Upper lobe of left lung (tissue), 6 donors: Measurements from ENCODE around the gene F7. TPM values are rescaled to one million over a fixed set of nuclear protein-coding genes. Genes with fewer than 3 reads are reported as not detected.

ENCODE experiments used
- ATAC-seq, 2 donors: fragments of 200-7000 bp; cut with Tn5 transposase; one replicate each; pipeline ENCODE4 v1.9.1; 2022; ENCODE audit warnings: mild to moderate bottlenecking in 2 of 2, moderate library complexity in 2 of 2; ENCODE audit not compliant: low FRiP score in 2 of 2
- DNase-seq, 2 donors: peaks; one replicate each; pipeline ENCODE4 v3.0.0-alpha.2; 2019 to 2020
- H3K27ac ChIP-seq, 4 donors: fragments of 200-600 bp; sonication (generic); one replicate each; pipeline ENCODE4 v1.5.1; 2016 to 2019
- H3K27me3 ChIP-seq, 4 donors: fragments of 200-600 bp; sonication (generic); one replicate each; pipeline ENCODE4 v1.5.1; 2017 to 2019
- H3K36me3 ChIP-seq, 4 donors: fragments of 200-600 bp; sonication (generic); one replicate each; pipeline ENCODE4 v1.5.1; 2016 to 2019
- H3K4me1 ChIP-seq, 4 donors: fragments of 200-600 bp; sonication (generic); one replicate each; pipeline ENCODE4 v1.5.1; 2018 to 2019
- H3K4me3 ChIP-seq, 4 donors: fragments of 200-600 bp; sonication (generic); one replicate each; pipeline ENCODE4 v1.5.1; 2017 to 2019; ENCODE audit warnings: mild to moderate bottlenecking in 2 of 4, moderate library complexity in 1 of 4
- H3K9me3 ChIP-seq, 4 donors: fragments of 200-600 bp; sonication (generic); one replicate each; pipeline ENCODE4 v1.5.1; 2018 to 2019
- CTCF ChIP-seq, 6 experiments: fragments of 450-650 bp in 4 of 6; fragments of 200-600 bp in 2 of 6; sonication (generic) in 2 of 6; IDR thresholded peaks; one replicate each; pipeline ENCODE4 v1.5.1; 2016 to 2019; ENCODE audit warnings: antibody characterized with exemption in 6 of 6
- EP300 ChIP-seq, 4 donors: sonication (generic); formaldehyde crosslinking; IDR thresholded peaks; one replicate each; pipeline ENCODE4 v1.5.1; 2017; ENCODE audit warnings: antibody characterized with exemption in 4 of 4, control low read depth in 2 of 4
- POLR2A ChIP-seq, 4 donors: fragments of 450-650 bp; IDR thresholded peaks; one replicate each; pipeline ENCODE4 v1.5.1; 2016 to 2017; ENCODE audit warnings: antibody characterized with exemption in 4 of 4, mild to moderate bottlenecking in 2 of 4
- POLR2AphosphoS5 ChIP-seq, 2 donors: sonication (generic); formaldehyde crosslinking; IDR thresholded peaks; one replicate each; pipeline ENCODE4 v1.5.1; 2017; ENCODE audit warnings: antibody characterized with exemption in 2 of 2
- WGBS, 2 donors: methylation state at CpG; one replicate each; pipeline ENCODE4 v1.1.5; 2017 to 2018; 5-methylcytosine and 5-hydroxymethylcytosine counted together
- total RNA-seq, 6 donors: library from RNA; depleted of rRNA in 4 of 6; stranded (reverse); fragments of >200 nt in 4 of 6; gene quantifications; one replicate each; pipeline versions ENCODE4 v1.1.0 to v1.2.1, GENCODE V29; 2016 to 2021
- donor health status: DM: no; HTN: no; CAD: no; lungs with moderate emphysema.
- donor health status: DM: no; HTN: yes; CAD: no; lungs with severe emphysema.

The F7 gene
- total RNA-seq, 6 donors from 2014 or later: 0.20 TPM; not detected in 5

GRCh38 chr13:113142876-113143275 is 37.3 kb downstream of the F7 start:
- no peaks in the 10 kb centered on the region for H3K27me3 ChIP-seq
- H3K36me3 ChIP-seq: no peaks in the 10 kb centered on the region
- peak in 1 of 2 donors; percentile 18 for DNase-seq

GRCh38 chr13:113143466-113144254 is 38.1 kb downstream of the F7 start:
- Histone ChIP-seq H3K27me3 (no peaks in the 10 kb centered on the region), H3K9me3 (no peaks in the 10 kb centered on the region), H3K4me1 (no peaks in the 10 kb centered on the region), H3K36me3 (no peaks in the 10 kb centered on the region), H3K4me3 (no peak overlapping the region), H3K27ac (no peak overlapping the region)
- TF ChIP-seq POLR2AphosphoS5 (IDR thresholded peaks at IDR 0.05) (no peak), CTCF (IDR thresholded peaks at IDR 0.05) (no peak), POLR2A (IDR thresholded peaks at IDR 0.05) (no peak), EP300 (IDR thresholded peaks at IDR 0.05) (no peak)
- ATAC-seq (no peak), DNase-seq (peak in 1 of 2 donors; percentile 80)
- 88 to 90% methylated on average over 19 to 36 of the region's 39 CpGs for WGBS, 2 donors

More at GRCh38 chr13:113142876-113143275, 37.3 kb downstream of the F7 start:
- no peaks in the 10 kb centered on the region for H3K9me3 ChIP-seq
- H3K4me1 ChIP-seq: no peaks in the 10 kb centered on the region
- H3K27ac ChIP-seq: no peak overlapping the region
- H3K4me3 ChIP-seq: no peak overlapping the region
- 80% methylated on average over 7 of the region's 7 CpGs for WGBS, 2 donors
- TF ChIP-seq POLR2AphosphoS5 (IDR thresholded peaks at IDR 0.05) (no peak), POLR2A (IDR thresholded peaks at IDR 0.05) (no peak), CTCF (IDR thresholded peaks at IDR 0.05) (no peak), EP300 (IDR thresholded peaks at IDR 0.05) (no peak)
- peak in 1 of 2 donors; percentile 74 for ATAC-seq

DNA sequence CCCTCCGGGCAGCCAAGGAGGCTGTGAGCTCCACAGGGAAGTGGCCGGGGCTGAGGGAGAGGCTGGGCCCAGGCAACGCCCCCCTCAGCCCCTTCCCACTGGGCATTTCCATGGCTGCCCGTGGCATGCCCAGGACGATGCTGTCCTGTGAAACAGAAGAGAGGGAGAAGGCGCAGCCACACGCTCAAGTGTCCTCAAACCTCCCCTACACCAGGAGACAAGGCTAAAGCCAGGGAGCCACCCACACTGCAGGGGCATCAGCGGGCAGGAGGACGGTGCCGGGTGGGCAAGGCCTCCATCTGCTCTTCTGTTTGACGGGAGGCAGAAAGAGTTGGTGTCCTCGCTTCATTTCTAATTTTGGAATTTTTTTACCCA is 38.7 kb downstream of the F7 start:
- TF ChIP-seq POLR2A (IDR thresholded peaks at IDR 0.05) (no peak), CTCF (IDR thresholded peaks at IDR 0.05) (no peak), POLR2AphosphoS5 (IDR thresholded peaks at IDR 0.05) (no peak), EP300 (IDR thresholded peaks at IDR 0.05) (no peak)
- Histone ChIP-seq H3K4me3 (no peak overlapping the region), H3K27ac (no peak overlapping the region), H3K9me3 (no peaks in the 10 kb centered on the region), H3K36me3 (no peaks in the 10 kb centered on the region), H3K4me1 (no peaks in the 10 kb centered on the region), H3K27me3 (no peaks in the 10 kb centered on the region)
- 91 to 94% methylated on average over 5 to 12 of the region's 12 CpGs for WGBS, 2 donors
- no peak for ATAC-seq
- no peak for DNase-seq

GRCh38 chr13:113145496-113145895 is 39.9 kb downstream of the F7 start:
- no peak for DNase-seq
- H3K9me3 ChIP-seq: no peaks in the 10 kb centered on the region
- H3K4me1 ChIP-seq: no peaks in the 10 kb centered on the region
- 80 to 87% methylated on average over 12 of the region's 12 CpGs for WGBS, 2 donors
- ATAC-seq: no peak
- no peak overlapping the region for H3K27ac ChIP-seq
- no peaks in the 10 kb centered on the region for H3K36me3 ChIP-seq
- no peak for TF ChIP-seq POLR2AphosphoS5 (IDR thresholded peaks at IDR 0.05)
- TF ChIP-seq POLR2A (IDR thresholded peaks at IDR 0.05): no peak
- no peak overlapping the region for H3K4me3 ChIP-seq
- H3K27me3 ChIP-seq: no peaks in the 10 kb centered on the region

- TF ChIP-seq POLR2AphosphoS5 (IDR thresholded peaks at IDR 0.05) (no peak), EP300 (IDR thresholded peaks at IDR 0.05) (no peak)
Measured at GRCh38 chr13:113145911-113146598, 40.5 kb downstream of the F7 start.

More at GRCh38 chr13:113145911-113146598, 40.5 kb downstream of the F7 start:
- Histone ChIP-seq H3K27me3 (no peaks in the 10 kb centered on the region), H3K4me1 (no peaks in the 10 kb centered on the region), H3K27ac (no peak overlapping the region), H3K4me3 (no peak overlapping the region), H3K9me3 (no peaks in the 10 kb centered on the region), H3K36me3 (no peaks in the 10 kb centered on the region)
- no peak for ATAC-seq
- whole genome bisulfite sequencing, 2 donors: 86 to 88% methylated on average over 10 to 15 of the region's 15 CpGs
- no peak for DNase-seq
